ENCODE results near the gene OLIG1.

Gene OLIG1

GRCh38 chr21:33063375-33063883 is 6.5 kb upstream of the OLIG1 start:
- no peak for DNase-seq (ENCODE audit: low read depth)

GRCh38 chr21:33063907-33064622 is 5.9 kb upstream of the OLIG1 start:
- no peak for DNase-seq (ENCODE audit: low read depth)

- no peak for DNase-seq (ENCODE audit: low read depth)
These were observed 5.1 kb upstream of the OLIG1 start for GRCh38 chr21:33064623-33065390.

GRCh38 chr21:33067043-33067442 is 2.9 kb upstream of the OLIG1 start:
- no peak for DNase-seq (ENCODE audit: low read depth)

- no peak for DNase-seq (ENCODE audit: low read depth)
These were observed 2.5 kb upstream of the OLIG1 start for GRCh38 chr21:33067457-33067856.

GRCh38 chr21:33069243-33069642 is 698 bp upstream of the OLIG1 start:
- DNase-seq (ENCODE audit: low read depth), result no peak

GRCh38 chr21:33069645-33069993 is 322 bp upstream of the OLIG1 start:
- no peak for DNase-seq (ENCODE audit: low read depth)

GRCh38 chr21:33070744-33070997 is 730 bp downstream of the OLIG1 start:
- no peak for DNase-seq (ENCODE audit: low read depth)

GRCh38 chr21:33070998-33071769 is 1.2 kb downstream of the OLIG1 start:
- DNase-seq (ENCODE audit: low read depth), result peak; percentile 9

- peak; percentile 9 for DNase-seq (ENCODE audit: low read depth)
These were observed 1.9 kb downstream of the OLIG1 start for GRCh38 chr21:33071770-33072306.

GRCh38 chr21:33073636-33074035 is 3.7 kb downstream of the OLIG1 start:
- DNase-seq (ENCODE audit: low read depth), result no peak

GRCh38 chr21:33075128-33075527 is 5.2 kb downstream of the OLIG1 start:
- DNase-seq (ENCODE audit: low read depth), result no peak

- no peak for DNase-seq (ENCODE audit: low read depth)
These were observed 5.8 kb downstream of the OLIG1 start for GRCh38 chr21:33075596-33076195.

- no peak for DNase-seq (ENCODE audit: low read depth)
These were observed 6.8 kb downstream of the OLIG1 start for GRCh38 chr21:33076600-33077329.

- DNase-seq (ENCODE audit: low read depth), result peak; percentile 73
These were observed 9.1 kb downstream of the OLIG1 start for GRCh38 chr21:33078907-33079582.

- no peak for DNase-seq (ENCODE audit: low read depth)
These were observed 10.4 kb downstream of the OLIG1 start for GRCh38 chr21:33080376-33080775.

GRCh38 chr21:33080776-33081175 is 10.8 kb downstream of the OLIG1 start:
- DNase-seq (ENCODE audit: low read depth), result no peak

GRCh38 chr21:33088384-33088783 is 18.4 kb downstream of the OLIG1 start:
- no peak for DNase-seq (ENCODE audit: low read depth)

- DNase-seq (ENCODE audit: low read depth), result no peak
These were observed 19.6 kb downstream of the OLIG1 start for GRCh38 chr21:33089395-33090119.

GRCh38 chr21:33096426-33096825 is 26.5 kb downstream of the OLIG1 start:
- DNase-seq (ENCODE audit: low read depth), result no peak
